IMR-90 (cell line): ENCODE measurements around the gene NNMT. TPM values are rescaled to one million over a fixed set of nuclear protein-coding genes. Genes with fewer than 3 reads are reported as not detected.
A peak's percentile ranks its signal among the peaks of the same experiment; 100 is the strongest.

Source experiments
- ATAC-seq: fragments of 200-7000 bp; cut with Tn5 transposase; 2 replicates; pipeline ENCODE4 v1.9.1; 2020; ENCODE audit warnings: low read depth, mild to moderate bottlenecking, moderate library complexity
- BruUV-seq: library from RNA; stranded (reverse); fragments of 400-500 nt; replicated peaks from 2 replicates; lab custom pipeline; 2021; lab: Mats Ljungman, UMichigan
- CTCF ChIA-PET: fragments of 300-600 bp; formaldehyde crosslinking; extraction: SDS; loops from one replicate; lab custom pipeline; 2021; ENCODE audit warnings: antibody characterized with exemption; lab: Yijun Ruan, JAX
- POLR2A ChIA-PET: fragments of 300-600 bp; sonication (Branson Sonifier 250); formaldehyde crosslinking; loops from one replicate; lab custom pipeline; 2022; ENCODE audit warnings: antibody characterized with exemption; ENCODE audit not compliant: unreplicated experiment; lab: Charles Lee
- DNase-seq: peaks from one replicate; pipeline ENCODE4 v3.0.0; 2013
- H2AFZ ChIP-seq: replicated peaks from 2 replicates; pipeline ENCODE3; 2013; ENCODE audit warnings: low read length, mild to moderate bottlenecking; ENCODE audit not compliant: poor library complexity
- H2AK5ac ChIP-seq: 2 replicates; pipeline ENCODE4 v1.6.1; 2013; ENCODE audit warnings: low read depth, low read length, inconsistent platforms
- H2AK9ac ChIP-seq: replicated peaks from 2 replicates; pipeline ENCODE3; 2013; ENCODE audit warnings: mild to moderate bottlenecking, low read depth, low read length, moderate library complexity; ENCODE audit not compliant: poor library complexity
- H2BK120ac ChIP-seq: 2 replicates; pipeline ENCODE4 v1.6.1; 2013; ENCODE audit warnings: low read depth, low read length, inconsistent platforms
- H2BK15ac ChIP-seq: 3 replicates; pipeline ENCODE4 v1.6.1; 2013; ENCODE audit warnings: low read depth, low read length, inconsistent platforms
- H2BK20ac ChIP-seq: 2 replicates; pipeline ENCODE4 v1.6.1; 2013; ENCODE audit warnings: low read depth, mild to moderate bottlenecking, inconsistent platforms, low read length, moderate library complexity
- H2BK5ac ChIP-seq: 2 replicates; pipeline ENCODE4 v1.6.1; 2013; ENCODE audit warnings: mild to moderate bottlenecking, low read depth, low read length, inconsistent platforms; ENCODE audit not compliant: poor library complexity, severe bottlenecking
- H3K14ac ChIP-seq: replicated peaks from 2 replicates; pipeline ENCODE4 v1.6.1; 2013; ENCODE audit warnings: low read depth, low read length, inconsistent platforms
- H3K18ac ChIP-seq: 2 replicates; pipeline ENCODE4 v1.6.1; 2013; ENCODE audit warnings: low read depth, low read length, control low read depth
- H3K23ac ChIP-seq: 2 replicates; pipeline ENCODE4 v1.6.1; 2013; ENCODE audit warnings: low read depth, low read length, inconsistent platforms
- H3K27ac ChIP-seq: 2 replicates; pipeline ENCODE4 v1.5.1; 2013; ENCODE audit warnings: mild to moderate bottlenecking, control low read depth, low read length; ENCODE audit not compliant: insufficient read depth
- H3K27me3 ChIP-seq: 2 replicates; pipeline ENCODE4 v1.6.1; 2013; ENCODE audit warnings: low read length; ENCODE audit not compliant: control insufficient read depth, insufficient read depth
- H3K36me3 ChIP-seq: 2 replicates; pipeline ENCODE4 v1.6.1; 2013; ENCODE audit warnings: low read length, mixed read lengths; ENCODE audit not compliant: control insufficient read depth, insufficient read depth
- H3K4ac ChIP-seq: 2 replicates; pipeline ENCODE4 v1.6.1; 2013; ENCODE audit warnings: low read depth, low read length, inconsistent platforms
- H3K4me1 ChIP-seq: 2 replicates; pipeline ENCODE4 v1.6.1; 2013; ENCODE audit warnings: low read length, mixed read lengths; ENCODE audit not compliant: control insufficient read depth, insufficient read depth
- H3K4me2 ChIP-seq: 2 replicates; pipeline ENCODE4 v1.6.1; 2013; ENCODE audit warnings: low read depth, mild to moderate bottlenecking, control low read depth, low read length, moderate library complexity
- H3K4me3 ChIP-seq: 2 replicates; pipeline ENCODE4 v1.5.1; 2013; ENCODE audit warnings: low read depth, mild to moderate bottlenecking, control low read depth, low read length, moderate library complexity; ENCODE audit not compliant: insufficient read depth
- H3K56ac ChIP-seq: 2 replicates; pipeline ENCODE4 v1.6.1; 2013; ENCODE audit warnings: low read length, inconsistent platforms; ENCODE audit not compliant: insufficient read depth; ENCODE audit errors: extremely low read depth
- H3K79me1 ChIP-seq, 2 experiments: 2 replicates each; pipeline ENCODE4 v1.6.1; 2013; ENCODE audit warnings: low read length in 2 of 2, inconsistent platforms in 1 of 2, low read depth in 1 of 2
- H3K9ac ChIP-seq: 2 replicates; pipeline ENCODE4 v1.6.1; 2013; ENCODE audit warnings: low read depth, low read length, control low read depth
- H3K9me1 ChIP-seq: 2 replicates; pipeline ENCODE4 v1.6.1; 2013; ENCODE audit warnings: low read length, inconsistent platforms; ENCODE audit not compliant: insufficient read depth
- H3K9me3 ChIP-seq: 2 replicates; pipeline ENCODE4 v1.6.1; 2013; ENCODE audit warnings: low read length; ENCODE audit not compliant: control insufficient read depth, insufficient read depth
- H4K20me1 ChIP-seq: 2 replicates; pipeline ENCODE4 v1.6.1; 2013; ENCODE audit warnings: low read length, inconsistent platforms; ENCODE audit not compliant: insufficient read depth
- H4K5ac ChIP-seq: 2 replicates; pipeline ENCODE4 v1.6.1; 2013; ENCODE audit warnings: mild to moderate bottlenecking, low read depth, low read length, control low read depth
- H4K8ac ChIP-seq, 2 experiments: 2 replicates each; pipeline ENCODE4 v1.6.1; 2013; ENCODE audit warnings: low read depth in 2 of 2, low read length in 2 of 2, control low read depth in 1 of 2, inconsistent platforms in 1 of 2
- H4K91ac ChIP-seq: 2 replicates; pipeline ENCODE4 v1.6.1; 2013; ENCODE audit warnings: low read depth, low read length, inconsistent platforms; ENCODE audit not compliant: insufficient read depth
- CEBPB ChIP-seq: IDR thresholded peaks from 2 replicates; pipeline ENCODE4 v1.6.1; 2012; ENCODE audit warnings: low read depth, low read length, improper control_type of control experiment
- CHD1 ChIP-seq: IDR thresholded peaks from 2 replicates; pipeline ENCODE4 v1.6.1; 2012; ENCODE audit warnings: low read depth, low read length, improper control_type of control experiment
- FOS ChIP-seq: fragments of 150-350 bp; IDR thresholded peaks from 2 replicates; pipeline ENCODE4 v1.6.1; 2016; ENCODE audit warnings: low read depth, low read length
- MAFK ChIP-seq: IDR thresholded peaks from 2 replicates; pipeline ENCODE4 v1.6.1; 2012; ENCODE audit warnings: low read depth, low read length, improper control_type of control experiment
- MAZ ChIP-seq: IDR thresholded peaks from 2 replicates; pipeline ENCODE4 v1.6.1; 2012; ENCODE audit warnings: low read depth, mild to moderate bottlenecking, low read length, improper control_type of control experiment, moderate library complexity, borderline replicate concordance
- MXI1 ChIP-seq: IDR thresholded peaks from 2 replicates; pipeline ENCODE4 v1.6.1; 2012; ENCODE audit warnings: low read depth, mild to moderate bottlenecking, low read length, moderate library complexity, borderline replicate concordance
- NFE2L2 ChIP-seq: fragments of 150-350 bp; IDR thresholded peaks from 2 replicates; pipeline ENCODE4 v1.6.1; 2016; ENCODE audit warnings: low read depth, mild to moderate bottlenecking, low read length
- RFX5 ChIP-seq: IDR thresholded peaks from 2 replicates; pipeline ENCODE4 v1.8.0; 2012; ENCODE audit warnings: low read depth, mild to moderate bottlenecking, low read length, moderate library complexity
- SMC3 ChIP-seq: fragments of 150-350 bp; IDR thresholded peaks from 2 replicates; pipeline ENCODE4 v1.6.1; 2016; ENCODE audit warnings: low read depth, mild to moderate bottlenecking, antibody characterized with exemption, low read length, moderate library complexity
- WGBS, 2 experiments: methylation state at CpG; one replicate each; pipeline versions ENCODE4 v1.1.5 to v1.1.7; 2013; ENCODE audit warnings: missing lambda C conversion rate in 2 of 2; ENCODE audit not compliant: insufficient read length in 1 of 2; ENCODE audit errors: extremely low coverage in 2 of 2; 5-methylcytosine and 5-hydroxymethylcytosine counted together
- dilution Hi-C: fragments of 300-500 bp; cut with HindIII; formaldehyde crosslinking; loops from one replicate; pipeline ENCODE4 v1.14.3; 2018; ENCODE audit warnings: low sequenced_read_pairs; ENCODE audit not compliant: unreplicated experiment
- in situ Hi-C: fragments of 300-500 bp; cut with MboI; formaldehyde crosslinking; loops from 3 replicates; pipeline ENCODE4 v1.14.3; 2019; ENCODE audit warnings: low sequenced_read_pairs, inconsistent platforms, mixed read lengths
- intact Hi-C: fragments of 100-400 bp; cut with micrococcal nuclease; formaldehyde crosslinking; loops from 2 replicates; pipeline ENCODE4 v1.10.0; 2022
- polyA plus RNA-seq, 3 experiments: library from polyadenylated mRNA; depleted of rRNA; stranded (reverse); fragments of >200 nt; gene quantifications; 2 replicates each; pipeline ENCODE4 v1.2.3, GENCODE V29; 2012; ENCODE audit warnings: low replicate concordance in 1 of 3
- total RNA-seq: library from RNA; depleted of rRNA; stranded (reverse); fragments of >200 nt; gene quantifications from 2 replicates; pipeline ENCODE4 v1.2.3, GENCODE V29; 2012
- TF ChIP-seq, protein P1 (sequence below): fragments of 150-350 bp; IDR thresholded peaks from 2 replicates; pipeline ENCODE4 v1.6.1; 2016; ENCODE audit warnings: low read depth, mild to moderate bottlenecking, low read length, moderate library complexity, borderline replicate concordance

Gene NNMT
- total and polyA plus RNA-seq, 2 of the 4 experiments (the other 2 are of a cell fraction), result 79.7 to 108 TPM

DNA sequence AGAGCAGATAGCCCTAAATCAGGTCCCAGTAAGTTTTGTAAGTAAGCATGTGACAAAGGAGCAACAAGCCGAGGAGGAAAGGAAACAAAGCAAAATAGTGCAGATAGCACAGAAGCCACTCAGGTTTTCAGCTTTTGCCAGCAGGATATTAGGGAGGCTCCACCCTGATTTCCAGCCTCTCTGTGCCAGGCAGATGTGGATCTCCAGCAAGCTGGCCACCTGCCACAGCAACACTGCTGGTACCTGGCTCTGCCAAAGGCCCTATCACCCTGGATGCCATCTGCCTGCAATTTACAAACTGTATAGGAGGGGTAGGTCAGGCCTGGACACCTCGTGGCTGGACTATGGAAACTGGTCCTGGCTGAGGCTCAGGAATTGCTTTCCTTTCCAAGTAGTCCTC lies 12.2 kb upstream of the NNMT start:
- no peaks in the 10 kb centered on the region for H3K79me1 ChIP-seq
- intact Hi-C loops (loop anchor here (5.0 kb wide), 3 partner anchors 118 to 1993 kb away; partner anchors contain the start of genes C11orf71 and RBM7), dilution Hi-C loops (no loop called here), in situ Hi-C loops (loop anchor here (5.0 kb wide), 1 partner anchor 468 kb away; no protein-coding TSS in a partner anchor)
- 0 out of 3 replicates have a peak overlapping the region, but pooled peaks have one; percentile 54 for H2BK15ac ChIP-seq
- no peak overlapping the region for H3K23ac ChIP-seq
- H3K27ac ChIP-seq, result no peak overlapping the region
- H3K14ac ChIP-seq, result no peak overlapping the region
- no peaks in the 10 kb centered on the region for H3K36me3 ChIP-seq
- H2BK5ac ChIP-seq, result no peak overlapping the region
- no peak overlapping the region for H2AFZ ChIP-seq
- H2BK20ac ChIP-seq, result peak overlapping the region; percentile 54; the same call in 1 of the 2 replicates
- peak overlapping the region; percentile 37 for H3K4ac ChIP-seq
- ChIA-PET CTCF (no interaction called here), POLR2A (no interaction called here)
- BruUV-seq, result no TSS peak
- H3K56ac ChIP-seq, result no peak overlapping the region
- H4K20me1 ChIP-seq, result no peaks in the 10 kb centered on the region
- peak overlapping the region; percentile 27 for H3K18ac ChIP-seq
- H4K91ac ChIP-seq, result peak overlapping the region; percentile 62
- H3K9me3 ChIP-seq, result no peaks in the 10 kb centered on the region
- no peak overlapping the region for H2AK5ac ChIP-seq
- H2BK120ac ChIP-seq, result peak overlapping the region; percentile 34; the same call in 1 of the 2 replicates
- H3K9ac ChIP-seq, result no peak overlapping the region
- H4K8ac ChIP-seq, result no peak overlapping the region
- H3K4me2 ChIP-seq, result no peak overlapping the region
- no peak overlapping the region for H3K4me3 ChIP-seq
- no peak for TF ChIP-seq FOS
- TF ChIP-seq CEBPB, result no peak
- TF ChIP-seq RFX5, result no peak
- no peak for TF ChIP-seq MAFK
- TF ChIP-seq CHD1, result no peak
- no peak for TF ChIP-seq MXI1
- no peak for TF ChIP-seq MAZ
- no peak for TF ChIP-seq NFE2L2
- TF ChIP-seq SMC3, result no peak
- TF ChIP-seq, protein P1, sequence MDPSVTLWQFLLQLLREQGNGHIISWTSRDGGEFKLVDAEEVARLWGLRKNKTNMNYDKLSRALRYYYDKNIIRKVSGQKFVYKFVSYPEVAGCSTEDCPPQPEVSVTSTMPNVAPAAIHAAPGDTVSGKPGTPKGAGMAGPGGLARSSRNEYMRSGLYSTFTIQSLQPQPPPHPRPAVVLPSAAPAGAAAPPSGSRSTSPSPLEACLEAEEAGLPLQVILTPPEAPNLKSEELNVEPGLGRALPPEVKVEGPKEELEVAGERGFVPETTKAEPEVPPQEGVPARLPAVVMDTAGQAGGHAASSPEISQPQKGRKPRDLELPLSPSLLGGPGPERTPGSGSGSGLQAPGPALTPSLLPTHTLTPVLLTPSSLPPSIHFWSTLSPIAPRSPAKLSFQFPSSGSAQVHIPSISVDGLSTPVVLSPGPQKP, result no peak
- H2AK9ac ChIP-seq, result no peak overlapping the region
- WGBS, 2 experiments, result 100% methylated on average over 1 of the region's 2 CpGs; no CpG with 5 or more reads in 1 of the 2 experiments
- no peak for ATAC-seq
- no peaks in the 10 kb centered on the region for H3K27me3 ChIP-seq
- peaks cover 18% of the 10 kb centered on the region for H3K4me1 ChIP-seq
- no peak for DNase-seq
- H4K5ac ChIP-seq, result 0 out of 2 replicates have a peak overlapping the region, but pooled peaks have one; percentile 9
- peaks cover 3% of the 10 kb centered on the region; the same call in 1 of the 2 replicates for H3K9me1 ChIP-seq
